ENCODE measurements around the gene GMPR.

Gene GMPR

GRCh38 chr6:16237242-16237641 is 1.1 kb upstream of the GMPR start:
- Histone ChIP-seq H3K4me3 (ENCODE audit: low read length) (no peak overlapping the region), H3K27ac (ENCODE audit: low read depth, low read length) (no peak overlapping the region), H3K4me1 (ENCODE audit: insufficient read depth, low read length) (peaks cover 11% of the 10 kb centered on the region; the same call in 1 of the 2 replicates), H3K36me3 (ENCODE audit: insufficient read depth, low read length) (no peaks in the 10 kb centered on the region), H3K9ac (ENCODE audit: low read depth, low read length) (no peak overlapping the region), H3K27me3 (ENCODE audit: insufficient read depth, low read length) (peaks cover 59% of the 10 kb centered on the region), H3K9me3 (ENCODE audit: insufficient read depth, low read depth, low read length) (no peaks in the 10 kb centered on the region)
- WGBS, result 96% methylated on average over 7 of the region's 7 CpGs

DNA sequence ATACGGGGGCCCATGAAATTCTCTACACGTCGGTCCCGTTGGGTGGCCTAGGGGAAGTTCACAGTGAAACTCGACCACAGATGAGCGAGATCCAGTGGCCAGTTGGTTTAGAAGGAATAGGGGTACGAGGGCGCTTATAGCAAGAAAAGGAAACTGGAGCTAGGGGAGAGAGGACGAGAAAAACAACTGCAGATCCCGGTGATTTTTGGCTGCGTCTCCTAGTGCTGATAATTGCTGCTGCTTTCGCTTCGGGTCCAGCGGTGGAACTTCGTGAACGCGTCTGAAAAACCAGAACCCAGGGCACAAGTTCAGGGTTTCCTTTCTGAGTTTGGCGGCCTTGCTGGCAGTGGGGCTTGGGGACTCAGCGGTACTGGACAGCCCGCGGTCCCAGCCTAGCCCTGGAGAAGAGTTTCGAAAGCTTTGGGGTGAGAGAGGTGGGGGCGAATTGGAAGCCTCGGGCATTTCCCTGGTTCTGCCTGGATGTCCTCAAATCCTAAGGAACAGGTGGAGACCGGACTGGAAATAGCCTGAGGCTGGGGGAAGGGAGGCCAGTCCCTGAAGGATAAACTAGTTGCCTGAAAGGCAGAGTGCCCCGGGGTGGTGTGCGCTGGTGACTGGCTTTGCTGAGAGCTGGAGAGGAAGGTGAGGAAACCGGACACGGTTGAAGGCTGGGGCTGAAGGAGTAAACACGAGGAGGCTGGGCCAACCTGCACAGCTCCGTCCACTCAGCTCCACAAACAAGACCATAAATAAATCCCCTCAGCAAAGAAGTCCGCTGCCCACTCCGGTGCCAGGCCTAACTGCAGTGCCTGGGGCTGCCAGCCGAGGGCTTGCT is 793 bp downstream of the GMPR start:
- H3K9ac ChIP-seq (ENCODE audit: low read depth, low read length), result 0 out of 2 replicates have a peak overlapping the region, but pooled peaks have one; percentile 14
- H3K4me1 ChIP-seq (ENCODE audit: insufficient read depth, low read length), result peaks cover 11% of the 10 kb centered on the region; the same call in 1 of the 2 replicates
- H3K27ac ChIP-seq (ENCODE audit: low read depth, low read length), result no peak overlapping the region
- peaks cover 59% of the 10 kb centered on the region for H3K27me3 ChIP-seq (ENCODE audit: insufficient read depth, low read length)
- H3K36me3 ChIP-seq (ENCODE audit: insufficient read depth, low read length), result no peaks in the 10 kb centered on the region
- peak overlapping the region; percentile 62 for H3K4me3 ChIP-seq (ENCODE audit: low read length)
- H3K9me3 ChIP-seq (ENCODE audit: insufficient read depth, low read depth, low read length), result no peaks in the 10 kb centered on the region
- 7% methylated on average over 34 of the region's 34 CpGs for WGBS

DNA sequence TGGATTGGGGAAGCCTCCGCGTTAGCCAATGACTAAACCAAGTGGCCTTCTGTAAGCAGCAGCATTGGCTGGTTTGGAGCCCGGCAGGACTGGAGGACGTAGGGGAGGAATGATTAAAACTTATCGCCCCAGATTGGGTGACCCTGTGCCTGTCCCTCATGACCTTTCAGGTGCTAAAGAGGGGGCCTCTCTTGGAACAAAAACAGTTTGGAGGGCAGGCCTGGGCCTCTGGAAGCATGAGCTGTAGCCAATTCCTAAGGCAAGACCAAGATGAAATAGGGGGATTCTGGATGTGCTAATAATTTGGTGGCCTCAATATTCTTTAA is 1.4 kb downstream of the GMPR start:
- no peak overlapping the region for H3K27ac ChIP-seq (ENCODE audit: low read depth, low read length)
- no peaks in the 10 kb centered on the region for H3K36me3 ChIP-seq (ENCODE audit: insufficient read depth, low read length)
- no peak overlapping the region for H3K9ac ChIP-seq (ENCODE audit: low read depth, low read length)
- 33% methylated on average over 5 of the region's 5 CpGs for WGBS
- peaks cover 17% of the 10 kb centered on the region; the same call in 1 of the 2 replicates for H3K4me1 ChIP-seq (ENCODE audit: insufficient read depth, low read length)
- peak overlapping the region; percentile 62; the same call in 1 of the 2 replicates for H3K4me3 ChIP-seq (ENCODE audit: low read length)
- H3K9me3 ChIP-seq (ENCODE audit: insufficient read depth, low read depth, low read length), result no peaks in the 10 kb centered on the region
- peaks cover 59% of the 10 kb centered on the region for H3K27me3 ChIP-seq (ENCODE audit: insufficient read depth, low read length)

- H3K9ac ChIP-seq (ENCODE audit: low read depth, low read length), result no peak overlapping the region
- peaks cover 23% of the 10 kb centered on the region; the same call in 1 of the 2 replicates for H3K4me1 ChIP-seq (ENCODE audit: insufficient read depth, low read length)
- WGBS, result 90% methylated on average over 12 of the region's 12 CpGs
- H3K9me3 ChIP-seq (ENCODE audit: insufficient read depth, low read depth, low read length), result no peaks in the 10 kb centered on the region
- H3K27me3 ChIP-seq (ENCODE audit: insufficient read depth, low read length), result peaks cover 56% of the 10 kb centered on the region
- no peaks in the 10 kb centered on the region for H3K36me3 ChIP-seq (ENCODE audit: insufficient read depth, low read length)
- no peak overlapping the region for H3K4me3 ChIP-seq (ENCODE audit: low read length)
- no peak overlapping the region for H3K27ac ChIP-seq (ENCODE audit: low read depth, low read length)
Observed at GRCh38 chr6:16240589-16241320, 2.4 kb downstream of the GMPR start.

DNA sequence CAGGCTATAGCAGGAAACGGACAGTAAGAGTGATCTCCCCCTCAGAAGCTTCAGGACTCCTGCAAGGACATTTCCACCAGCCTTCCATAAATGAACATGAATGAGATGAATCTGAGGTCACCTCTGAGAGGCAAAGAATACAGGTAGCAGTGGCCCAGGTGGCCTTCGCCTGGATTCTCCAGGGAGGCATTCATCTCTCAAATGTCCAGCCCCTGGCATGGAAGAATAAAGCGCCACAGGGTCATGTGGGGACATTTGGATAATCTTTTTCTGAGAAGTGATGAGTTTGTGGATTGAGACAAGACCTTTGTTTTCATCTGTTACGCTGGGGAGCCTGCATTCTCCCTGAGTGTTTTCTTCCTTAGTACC is 2.9 kb downstream of the GMPR start:
- H3K27me3 ChIP-seq (ENCODE audit: insufficient read depth, low read length), result peaks cover 51% of the 10 kb centered on the region
- H3K36me3 ChIP-seq (ENCODE audit: insufficient read depth, low read length), result no peaks in the 10 kb centered on the region
- H3K9me3 ChIP-seq (ENCODE audit: insufficient read depth, low read depth, low read length), result no peaks in the 10 kb centered on the region
- H3K4me3 ChIP-seq (ENCODE audit: low read length), result no peak overlapping the region
- peaks cover 23% of the 10 kb centered on the region; the same call in 1 of the 2 replicates for H3K4me1 ChIP-seq (ENCODE audit: insufficient read depth, low read length)
- WGBS, result 95% methylated on average over 4 of the region's 4 CpGs
- no peak overlapping the region for H3K27ac ChIP-seq (ENCODE audit: low read depth, low read length)
- no peak overlapping the region for H3K9ac ChIP-seq (ENCODE audit: low read depth, low read length)

DNA sequence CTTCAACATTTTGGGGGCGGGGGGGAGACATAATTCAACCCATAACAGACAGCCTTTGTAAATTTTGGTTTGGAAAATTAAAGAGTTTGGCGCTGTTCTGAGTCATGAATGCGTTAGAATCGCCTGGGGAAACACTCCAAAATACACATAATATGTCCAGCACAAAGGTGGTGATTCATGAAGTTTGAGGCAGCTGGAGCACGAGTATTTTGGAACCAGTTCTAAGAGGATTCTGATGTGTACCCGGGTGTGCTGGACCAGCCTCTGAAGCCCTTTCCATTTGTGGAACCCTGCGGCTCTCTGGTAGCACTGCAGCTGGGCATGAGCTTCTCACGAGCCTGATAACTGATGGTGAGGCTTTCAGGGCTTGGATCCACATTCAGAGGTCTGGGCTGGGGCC is 4.7 kb downstream of the GMPR start:
- 92% methylated on average over 8 of the region's 8 CpGs for WGBS
- Histone ChIP-seq H3K27me3 (ENCODE audit: insufficient read depth, low read length) (peaks cover 33% of the 10 kb centered on the region), H3K36me3 (ENCODE audit: insufficient read depth, low read length) (no peaks in the 10 kb centered on the region), H3K9me3 (ENCODE audit: insufficient read depth, low read depth, low read length) (no peaks in the 10 kb centered on the region), H3K27ac (ENCODE audit: low read depth, low read length) (no peak overlapping the region), H3K4me3 (ENCODE audit: low read length) (no peak overlapping the region), H3K4me1 (ENCODE audit: insufficient read depth, low read length) (peaks cover 23% of the 10 kb centered on the region; the same call in 1 of the 2 replicates), H3K9ac (ENCODE audit: low read depth, low read length) (no peak overlapping the region)

DNA sequence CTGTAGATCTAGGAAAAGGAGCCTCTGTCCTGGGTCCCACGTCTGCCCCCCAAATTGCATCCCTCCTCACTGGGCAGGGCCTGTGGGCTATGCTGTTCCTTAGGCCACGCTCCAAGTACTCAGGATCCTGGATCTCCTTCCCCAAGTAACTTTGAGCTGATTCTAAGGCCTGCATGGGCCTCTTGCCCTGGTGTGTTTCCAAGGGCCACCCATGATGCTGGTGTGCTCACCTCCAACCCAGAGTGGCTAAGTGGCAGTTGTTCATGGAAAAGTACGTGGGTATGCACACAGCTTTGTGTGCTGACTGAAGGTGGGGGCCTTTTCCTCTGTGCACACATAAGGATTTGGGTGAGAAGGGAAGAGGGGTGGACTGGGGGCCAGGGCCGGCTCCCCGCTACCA is 5.3 kb downstream of the GMPR start:
- WGBS, result 91% methylated on average over 5 of the region's 5 CpGs
- Histone ChIP-seq H3K27me3 (ENCODE audit: insufficient read depth, low read length) (peaks cover 27% of the 10 kb centered on the region), H3K4me3 (ENCODE audit: low read length) (no peak overlapping the region), H3K4me1 (ENCODE audit: insufficient read depth, low read length) (peaks cover 24% of the 10 kb centered on the region; the same call in 1 of the 2 replicates), H3K36me3 (ENCODE audit: insufficient read depth, low read length) (no peaks in the 10 kb centered on the region), H3K27ac (ENCODE audit: low read depth, low read length) (no peak overlapping the region), H3K9ac (ENCODE audit: low read depth, low read length) (no peak overlapping the region), H3K9me3 (ENCODE audit: insufficient read depth, low read depth, low read length) (no peaks in the 10 kb centered on the region)

DNA sequence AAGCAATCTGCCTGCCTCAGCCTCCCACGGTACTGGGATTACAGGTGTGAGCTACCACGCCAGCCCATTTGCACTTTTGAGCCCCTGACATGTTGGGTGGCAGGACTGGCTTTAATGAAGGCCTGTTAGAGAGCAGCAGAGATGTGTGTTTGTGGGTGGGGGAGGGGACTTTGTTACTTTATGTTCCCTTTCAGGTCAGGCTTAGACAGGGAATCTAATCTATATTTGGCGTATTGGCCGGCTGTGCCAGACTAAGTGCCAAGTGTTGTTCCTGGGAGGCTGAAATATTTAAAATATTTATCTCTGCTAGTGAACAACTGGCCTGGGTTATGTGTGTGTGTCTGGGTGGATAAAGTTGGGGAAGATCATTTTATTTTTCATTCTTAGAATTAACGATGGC is 6.1 kb downstream of the GMPR start:
- Histone ChIP-seq H3K27me3 (ENCODE audit: insufficient read depth, low read length) (peaks cover 19% of the 10 kb centered on the region), H3K27ac (ENCODE audit: low read depth, low read length) (no peak overlapping the region), H3K4me3 (ENCODE audit: low read length) (no peak overlapping the region), H3K4me1 (ENCODE audit: insufficient read depth, low read length) (peaks cover 19% of the 10 kb centered on the region; the same call in 1 of the 2 replicates), H3K36me3 (ENCODE audit: insufficient read depth, low read length) (no peaks in the 10 kb centered on the region), H3K9ac (ENCODE audit: low read depth, low read length) (no peak overlapping the region), H3K9me3 (ENCODE audit: insufficient read depth, low read depth, low read length) (no peaks in the 10 kb centered on the region)
- WGBS, result 85% methylated on average over 5 of the region's 5 CpGs

- H3K9ac ChIP-seq (ENCODE audit: low read depth, low read length), result no peak overlapping the region
- WGBS, result 71% methylated on average over 10 of the region's 10 CpGs
- no peak overlapping the region for H3K27ac ChIP-seq (ENCODE audit: low read depth, low read length)
- no peak overlapping the region for H3K4me3 ChIP-seq (ENCODE audit: low read length)
- no peaks in the 10 kb centered on the region for H3K36me3 ChIP-seq (ENCODE audit: insufficient read depth, low read length)
- no peaks in the 10 kb centered on the region for H3K9me3 ChIP-seq (ENCODE audit: insufficient read depth, low read depth, low read length)
- H3K27me3 ChIP-seq (ENCODE audit: insufficient read depth, low read length), result peaks cover 14% of the 10 kb centered on the region
- H3K4me1 ChIP-seq (ENCODE audit: insufficient read depth, low read length), result peaks cover 19% of the 10 kb centered on the region; the same call in 1 of the 2 replicates
Observed at GRCh38 chr6:16244869-16245451, 6.6 kb downstream of the GMPR start.

DNA sequence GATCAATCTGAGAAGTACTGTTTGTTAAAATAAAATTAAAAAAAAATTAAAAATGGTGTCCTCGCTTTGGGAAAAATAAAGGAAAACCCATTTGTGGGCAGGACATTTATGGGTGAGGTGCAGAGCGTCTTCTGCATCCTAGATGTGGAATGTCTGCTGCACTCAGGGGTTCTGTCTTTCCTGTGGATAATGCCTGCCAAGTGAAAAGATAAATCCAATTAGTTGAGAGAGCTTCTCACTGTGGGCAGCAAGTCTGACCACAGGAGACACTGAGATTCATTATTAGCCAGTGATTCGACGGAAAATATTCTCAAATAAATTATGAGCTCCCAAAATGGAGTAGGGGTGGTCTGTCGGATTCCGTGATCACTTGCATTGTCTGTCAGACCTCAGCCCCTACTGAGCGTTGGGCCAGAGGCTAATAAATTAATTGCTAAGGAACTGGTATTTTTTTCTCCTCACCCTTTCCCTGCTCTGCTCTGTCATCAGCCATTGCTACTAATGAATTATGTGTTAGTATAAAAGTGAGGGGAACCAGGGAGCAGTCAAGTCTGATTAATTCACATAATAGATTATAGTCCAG is 10.0 kb downstream of the GMPR start:
- no peaks in the 10 kb centered on the region for H3K9me3 ChIP-seq (ENCODE audit: insufficient read depth, low read depth, low read length)
- H3K27ac ChIP-seq (ENCODE audit: low read depth, low read length), result no peak overlapping the region
- no peak overlapping the region for H3K4me3 ChIP-seq (ENCODE audit: low read length)
- H3K4me1 ChIP-seq (ENCODE audit: insufficient read depth, low read length), result peaks cover 22% of the 10 kb centered on the region; the same call in 1 of the 2 replicates
- no peaks in the 10 kb centered on the region for H3K36me3 ChIP-seq (ENCODE audit: insufficient read depth, low read length)
- H3K9ac ChIP-seq (ENCODE audit: low read depth, low read length), result no peak overlapping the region
- 95% methylated on average over 7 of the region's 7 CpGs for WGBS
- no peaks in the 10 kb centered on the region for H3K27me3 ChIP-seq (ENCODE audit: insufficient read depth, low read length)

- 87% methylated on average over 1 of the region's 1 CpG for WGBS
Observed at GRCh38 chr6:16249971-16250370, 11.6 kb downstream of the GMPR start.

More at GRCh38 chr6:16249971-16250370, 11.6 kb downstream of the GMPR start:
- Histone ChIP-seq H3K4me1 (ENCODE audit: insufficient read depth, low read length) (peaks cover 16% of the 10 kb centered on the region; the same call in 1 of the 2 replicates), H3K9me3 (ENCODE audit: insufficient read depth, low read depth, low read length) (no peaks in the 10 kb centered on the region), H3K9ac (ENCODE audit: low read depth, low read length) (no peak overlapping the region), H3K27ac (ENCODE audit: low read depth, low read length) (0 out of 2 replicates have a peak overlapping the region, but pooled peaks have one; percentile 16), H3K4me3 (ENCODE audit: low read length) (no peak overlapping the region), H3K36me3 (ENCODE audit: insufficient read depth, low read length) (no peaks in the 10 kb centered on the region), H3K27me3 (ENCODE audit: insufficient read depth, low read length) (no peaks in the 10 kb centered on the region)

Measured in HUES64 (cell line).